Measurements from ENCODE around the gene PDE4D.

PDE4D gene

DNA sequence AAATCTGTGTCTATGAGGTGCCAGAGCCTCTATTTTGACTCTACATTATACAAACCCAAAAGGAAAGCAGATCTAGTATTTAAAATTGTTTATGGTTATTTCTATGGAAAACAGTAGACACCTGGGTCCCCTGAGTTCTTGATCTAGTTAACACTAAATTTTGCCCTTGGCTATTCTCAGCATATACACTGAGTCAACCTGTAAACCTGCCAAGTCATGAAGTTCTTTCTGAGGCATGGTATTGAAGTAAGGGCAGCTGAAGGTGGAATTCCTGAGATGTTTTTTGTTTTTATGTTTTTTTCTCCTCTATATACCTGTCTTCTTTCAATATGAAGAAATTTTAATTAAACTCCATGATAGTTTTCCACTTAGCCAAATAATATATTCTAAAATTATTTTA lies 120.2 kb downstream of the PDE4D start:
- no peak for DNase-seq (ENCODE audit: low read depth in 1 of 2, low spot score in 1 of 2)
- Histone ChIP-seq H3K4me3 (replicated peaks; ENCODE audit: insufficient read depth, low read length) (no peak overlapping the region), H3K27me3 (ENCODE audit: insufficient read depth, poor library complexity, severe bottlenecking) (no peaks in the 10 kb centered on the region), H3K27ac (replicated peaks) (no peak overlapping the region)
- TF ChIP-seq, protein P1, sequence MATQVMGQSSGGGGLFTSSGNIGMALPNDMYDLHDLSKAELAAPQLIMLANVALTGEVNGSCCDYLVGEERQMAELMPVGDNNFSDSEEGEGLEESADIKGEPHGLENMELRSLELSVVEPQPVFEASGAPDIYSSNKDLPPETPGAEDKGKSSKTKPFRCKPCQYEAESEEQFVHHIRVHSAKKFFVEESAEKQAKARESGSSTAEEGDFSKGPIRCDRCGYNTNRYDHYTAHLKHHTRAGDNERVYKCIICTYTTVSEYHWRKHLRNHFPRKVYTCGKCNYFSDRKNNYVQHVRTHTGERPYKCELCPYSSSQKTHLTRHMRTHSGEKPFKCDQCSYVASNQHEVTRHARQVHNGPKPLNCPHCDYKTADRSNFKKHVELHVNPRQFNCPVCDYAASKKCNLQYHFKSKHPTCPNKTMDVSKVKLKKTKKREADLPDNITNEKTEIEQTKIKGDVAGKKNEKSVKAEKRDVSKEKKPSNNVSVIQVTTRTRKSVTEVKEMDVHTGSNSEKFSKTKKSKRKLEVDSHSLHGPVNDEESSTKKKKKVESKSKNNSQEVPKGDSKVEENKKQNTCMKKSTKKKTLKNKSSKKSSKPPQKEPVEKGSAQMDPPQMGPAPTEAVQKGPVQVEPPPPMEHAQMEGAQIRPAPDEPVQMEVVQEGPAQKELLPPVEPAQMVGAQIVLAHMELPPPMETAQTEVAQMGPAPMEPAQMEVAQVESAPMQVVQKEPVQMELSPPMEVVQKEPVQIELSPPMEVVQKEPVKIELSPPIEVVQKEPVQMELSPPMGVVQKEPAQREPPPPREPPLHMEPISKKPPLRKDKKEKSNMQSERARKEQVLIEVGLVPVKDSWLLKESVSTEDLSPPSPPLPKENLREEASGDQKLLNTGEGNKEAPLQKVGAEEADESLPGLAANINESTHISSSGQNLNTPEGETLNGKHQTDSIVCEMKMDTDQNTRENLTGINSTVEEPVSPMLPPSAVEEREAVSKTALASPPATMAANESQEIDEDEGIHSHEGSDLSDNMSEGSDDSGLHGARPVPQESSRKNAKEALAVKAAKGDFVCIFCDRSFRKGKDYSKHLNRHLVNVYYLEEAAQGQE (IDR thresholded peaks at IDR 0.05; ENCODE audit: insufficient replicate concordance, low read depth), result no peak
- no peak for TF ChIP-seq SPI1 (IDR thresholded peaks at IDR 0.05; ENCODE audit: borderline replicate concordance, low read depth)
- TF ChIP-seq POLR2AphosphoS5 (IDR thresholded peaks at IDR 0.05; ENCODE audit: low read depth), result no peak
- TF ChIP-seq GABPA (IDR thresholded peaks at IDR 0.05; ENCODE audit: low read depth), result no peak
- TF ChIP-seq, protein P2, sequence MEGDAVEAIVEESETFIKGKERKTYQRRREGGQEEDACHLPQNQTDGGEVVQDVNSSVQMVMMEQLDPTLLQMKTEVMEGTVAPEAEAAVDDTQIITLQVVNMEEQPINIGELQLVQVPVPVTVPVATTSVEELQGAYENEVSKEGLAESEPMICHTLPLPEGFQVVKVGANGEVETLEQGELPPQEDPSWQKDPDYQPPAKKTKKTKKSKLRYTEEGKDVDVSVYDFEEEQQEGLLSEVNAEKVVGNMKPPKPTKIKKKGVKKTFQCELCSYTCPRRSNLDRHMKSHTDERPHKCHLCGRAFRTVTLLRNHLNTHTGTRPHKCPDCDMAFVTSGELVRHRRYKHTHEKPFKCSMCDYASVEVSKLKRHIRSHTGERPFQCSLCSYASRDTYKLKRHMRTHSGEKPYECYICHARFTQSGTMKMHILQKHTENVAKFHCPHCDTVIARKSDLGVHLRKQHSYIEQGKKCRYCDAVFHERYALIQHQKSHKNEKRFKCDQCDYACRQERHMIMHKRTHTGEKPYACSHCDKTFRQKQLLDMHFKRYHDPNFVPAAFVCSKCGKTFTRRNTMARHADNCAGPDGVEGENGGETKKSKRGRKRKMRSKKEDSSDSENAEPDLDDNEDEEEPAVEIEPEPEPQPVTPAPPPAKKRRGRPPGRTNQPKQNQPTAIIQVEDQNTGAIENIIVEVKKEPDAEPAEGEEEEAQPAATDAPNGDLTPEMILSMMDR (IDR thresholded peaks at IDR 0.05; ENCODE audit: insufficient read depth, low read length), result no peak

DNA sequence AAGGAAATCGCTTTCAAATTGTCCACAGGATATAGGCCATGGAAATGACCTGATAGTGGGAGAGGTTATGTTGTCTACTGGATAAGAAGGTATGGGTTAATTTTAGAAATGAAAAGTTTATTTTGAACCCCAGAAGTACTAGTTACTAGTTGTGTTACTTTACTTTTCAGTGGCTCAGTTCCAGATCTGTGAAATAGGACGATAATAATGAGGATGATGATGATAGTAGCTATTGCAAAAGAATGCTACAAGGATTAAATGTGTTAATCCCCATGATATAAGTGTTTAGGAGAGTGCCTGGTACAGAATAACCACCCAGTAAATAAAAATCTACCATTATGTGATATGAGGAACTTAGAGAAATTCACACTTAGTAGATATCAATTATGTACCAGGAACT lies 120.8 kb downstream of the PDE4D start:
- DNase-seq (ENCODE audit: low read depth in 1 of 2, low spot score in 1 of 2), result no peak
- Histone ChIP-seq H3K27me3 (ENCODE audit: insufficient read depth, poor library complexity, severe bottlenecking) (no peaks in the 10 kb centered on the region), H3K4me3 (replicated peaks; ENCODE audit: insufficient read depth, low read length) (no peak overlapping the region), H3K27ac (replicated peaks) (no peak overlapping the region)
- TF ChIP-seq GABPA (IDR thresholded peaks at IDR 0.05; ENCODE audit: low read depth) (no peak), SPI1 (IDR thresholded peaks at IDR 0.05; ENCODE audit: borderline replicate concordance, low read depth) (no peak), POLR2AphosphoS5 (IDR thresholded peaks at IDR 0.05; ENCODE audit: low read depth) (no peak)
- TF ChIP-seq, protein P1 (IDR thresholded peaks at IDR 0.05; ENCODE audit: insufficient replicate concordance, low read depth), result no peak
- TF ChIP-seq, protein P2 (IDR thresholded peaks at IDR 0.05; ENCODE audit: insufficient read depth, low read length), result no peak

DNA sequence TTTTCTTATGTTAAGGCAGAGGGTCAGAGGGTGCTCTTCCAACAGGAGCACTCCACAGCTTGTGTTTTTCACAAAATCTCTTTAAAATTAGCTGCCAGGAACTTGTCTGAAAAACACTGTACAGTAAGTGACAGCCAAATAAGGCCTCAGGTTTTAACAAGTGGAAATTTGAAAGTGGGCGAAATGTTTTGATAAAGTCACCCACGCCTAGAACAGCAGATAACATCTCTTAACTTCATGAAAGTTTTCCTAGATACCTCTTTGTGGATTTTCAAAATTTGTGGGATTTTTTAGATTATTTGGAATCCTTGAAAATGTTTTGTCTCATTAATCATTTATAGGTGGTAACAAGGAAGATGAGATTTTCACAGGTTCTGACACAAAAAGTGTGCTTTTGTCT lies 121.3 kb downstream of the PDE4D start:
- TF ChIP-seq GABPA (IDR thresholded peaks at IDR 0.05; ENCODE audit: low read depth), result no peak
- TF ChIP-seq SPI1 (IDR thresholded peaks at IDR 0.05; ENCODE audit: borderline replicate concordance, low read depth), result no peak
- TF ChIP-seq POLR2AphosphoS5 (IDR thresholded peaks at IDR 0.05; ENCODE audit: low read depth), result no peak
- TF ChIP-seq, protein P2 (IDR thresholded peaks at IDR 0.05; ENCODE audit: insufficient read depth, low read length), result no peak
- TF ChIP-seq, protein P1 (IDR thresholded peaks at IDR 0.05; ENCODE audit: insufficient replicate concordance, low read depth), result no peak
- Histone ChIP-seq H3K27ac (replicated peaks) (no peak overlapping the region), H3K4me3 (replicated peaks; ENCODE audit: insufficient read depth, low read length) (no peak overlapping the region), H3K27me3 (ENCODE audit: insufficient read depth, poor library complexity, severe bottlenecking) (no peaks in the 10 kb centered on the region)
- no peak for DNase-seq (ENCODE audit: low read depth in 1 of 2, low spot score in 1 of 2)
